SK-N-SH (cell line): ENCODE data around the gene REXO5. TPM values are rescaled to one million over a fixed set of nuclear protein-coding genes. Genes with fewer than 3 reads are reported as not detected.

Source experiments
- CTCF ChIA-PET: fragments of 300-600, 350-600 bp; formaldehyde crosslinking; extraction: SDS; loops from one replicate; lab custom pipeline; 2021; lab: Yijun Ruan, JAX
- POLR2A ChIA-PET: fragments of 350-600 bp; sonication (Branson Sonifier 250); formaldehyde crosslinking; extraction: SDS; loops from one replicate; lab custom pipeline; 2020; ENCODE audit warnings: antibody characterized with exemption, inconsistent platforms; lab: Yijun Ruan, JAX
- DNase-seq: peaks from one replicate; pipeline ENCODE4 v3.0.0; 2012
- H2AFZ ChIP-seq: fragments of 200-600 bp; sonication (generic); 2 replicates; pipeline ENCODE4 v1.8.1; 2016; ENCODE audit warnings: antibody characterized with exemption, mild to moderate bottlenecking, low read depth
- H3F3A ChIP-seq: fragments of 200-600 bp; sonication (generic); replicated peaks from 2 replicates; pipeline ENCODE3; 2016; ENCODE audit warnings: antibody characterized with exemption, mild to moderate bottlenecking; ENCODE audit not compliant: insufficient read depth
- H3K27ac ChIP-seq, 2 experiments: fragments of 200-500 bp in 1 of 2; fragments of 200-600 bp in 1 of 2; sonication (Bioruptor generic) in 1 of 2; sonication (generic), shearing (Covaris generic) in 1 of 2; 2 replicates each; pipeline versions ENCODE4 v1.5.1 to v1.6.1; 2014 to 2016; ENCODE audit warnings: low read depth in 2 of 2, inconsistent platforms in 1 of 2, low read length in 1 of 2, mild to moderate bottlenecking in 1 of 2, mixed read lengths in 1 of 2
- H3K27me3 ChIP-seq: fragments of 200-600 bp; sonication (generic), shearing (Covaris generic); 2 replicates; pipeline ENCODE4 v1.6.1; 2016; ENCODE audit warnings: mixed run types; ENCODE audit not compliant: insufficient read depth
- H3K36me3 ChIP-seq, 2 experiments: fragments of 200-500 bp in 1 of 2; fragments of 200-600 bp in 1 of 2; sonication (Bioruptor generic) in 1 of 2; sonication (generic) in 1 of 2; replicated peaks in 1 of 2; 2 replicates each; pipeline versions ENCODE3 to v1.5.1; 2014 to 2016; ENCODE audit warnings: low read length in 1 of 2, mild to moderate bottlenecking in 1 of 2; ENCODE audit not compliant: insufficient read depth in 2 of 2, control insufficient read depth in 1 of 2
- H3K4me1 ChIP-seq, 2 experiments: fragments of 200-500 bp in 1 of 2; fragments of 200-600 bp in 1 of 2; sonication (Bioruptor generic) in 1 of 2; sonication (generic), shearing (Covaris generic) in 1 of 2; 2 replicates each; pipeline versions ENCODE4 v1.5.1 to v1.6.1; 2014 to 2016; ENCODE audit warnings: low read depth in 1 of 2, low read length in 1 of 2, mixed run types in 1 of 2; ENCODE audit not compliant: insufficient read depth in 2 of 2, control insufficient read depth in 1 of 2
- H3K4me2 ChIP-seq: fragments of 200-600 bp; sonication (generic), shearing (Covaris generic); 2 replicates; pipeline ENCODE4 v1.6.1; 2017; ENCODE audit warnings: mixed run types
- H3K4me3 ChIP-seq, 2 experiments: fragments of 200-500 bp in 1 of 2; fragments of 200-600 bp in 1 of 2; sonication (Bioruptor generic) in 1 of 2; sonication (generic), shearing (Covaris generic) in 1 of 2; 2 replicates each; pipeline versions ENCODE4 v1.5.1 to v1.8.1; 2014 to 2016; ENCODE audit warnings: low read depth in 2 of 2, inconsistent platforms in 1 of 2, low read length in 1 of 2, mild to moderate bottlenecking in 1 of 2, mixed read lengths in 1 of 2, moderate library complexity in 1 of 2
- H3K79me2 ChIP-seq: fragments of 200-600 bp; sonication (generic); 2 replicates; pipeline ENCODE4 v1.8.1; 2017; ENCODE audit warnings: mild to moderate bottlenecking; ENCODE audit not compliant: insufficient read depth
- H3K9ac ChIP-seq: fragments of 200-600 bp; sonication (generic); 2 replicates; pipeline ENCODE4 v1.6.1; 2017; ENCODE audit warnings: mixed run types
- H3K9me2 ChIP-seq: fragments of 200-600 bp; sonication (generic); 2 replicates; pipeline ENCODE4 v1.6.1; 2017; ENCODE audit warnings: mixed run types
- H3K9me3 ChIP-seq: fragments of 200-600 bp; sonication (generic); 2 replicates; pipeline ENCODE4 v1.6.1; 2017; ENCODE audit warnings: mixed run types, mild to moderate bottlenecking, moderate library complexity
- H4K20me1 ChIP-seq: fragments of 200-600 bp; sonication (generic); 2 replicates; pipeline ENCODE4 v1.6.1; 2017; ENCODE audit warnings: mild to moderate bottlenecking, mixed run types; ENCODE audit not compliant: insufficient read depth
- CHD2 ChIP-seq: fragments of 150-350 bp; IDR thresholded peaks from 2 replicates; pipeline ENCODE4 v1.6.1; 2018; ENCODE audit warnings: low read length; ENCODE audit not compliant: partially characterized antibody
- EZH2phosphoT487 ChIP-seq: fragments of 200-600 bp; sonication (generic); IDR thresholded peaks from 2 replicates; pipeline ENCODE4 v1.6.1; 2017; ENCODE audit warnings: low read depth, mixed run types, mild to moderate bottlenecking, antibody characterized with exemption, moderate library complexity, borderline replicate concordance
- FOSL2 ChIP-seq: IDR thresholded peaks from 2 replicates; pipeline ENCODE4 v1.4.0; 2012; ENCODE audit warnings: low read depth, mild to moderate bottlenecking, moderate library complexity, borderline replicate concordance
- FOXJ3 ChIP-seq: sonication (generic); formaldehyde crosslinking; IDR thresholded peaks from 2 replicates; pipeline ENCODE4 v1.5.1; 2020; ENCODE audit warnings: mild to moderate bottlenecking, missing genetic modification reagents
- FOXM1 ChIP-seq: IDR thresholded peaks from 2 replicates; pipeline ENCODE4 v1.4.0; 2012; ENCODE audit warnings: low read depth, mild to moderate bottlenecking
- JUND ChIP-seq: IDR thresholded peaks from 2 replicates; pipeline ENCODE4 v1.4.0; 2012
- NFIC ChIP-seq: IDR thresholded peaks from 2 replicates; pipeline ENCODE4 v1.4.0; 2012; ENCODE audit warnings: borderline replicate concordance
- POLR2AphosphoS5 ChIP-seq: IDR thresholded peaks from 2 replicates; pipeline ENCODE4 v1.6.1; 2012; ENCODE audit warnings: low read depth, low read length
- RCOR1 ChIP-seq: fragments of 150-350 bp; IDR thresholded peaks from 2 replicates; pipeline ENCODE4 v1.6.1; 2017; ENCODE audit warnings: antibody characterized with exemption, low read length
- RXRA ChIP-seq: IDR thresholded peaks from 2 replicates; pipeline ENCODE4 v1.4.0; 2012; ENCODE audit warnings: low read depth, mild to moderate bottlenecking, borderline replicate concordance
- SIN3A ChIP-seq: IDR thresholded peaks from 2 replicates; pipeline ENCODE4 v1.6.1; 2012; ENCODE audit warnings: low read depth, mild to moderate bottlenecking, low read length, moderate library complexity, borderline replicate concordance
- SMC3 ChIP-seq: IDR thresholded peaks from 2 replicates; pipeline ENCODE4 v1.6.1; 2012; ENCODE audit warnings: low read depth, low read length, improper control_type of control experiment
- TCF12 ChIP-seq: IDR thresholded peaks from 2 replicates; pipeline ENCODE4 v1.4.0; 2012
- YY1 ChIP-seq: IDR thresholded peaks from 2 replicates; pipeline ENCODE4 v1.4.0; 2012; ENCODE audit warnings: low read depth, mild to moderate bottlenecking
- whole genome bisulfite sequencing: methylation state at CpG from one replicate; pipeline ENCODE4 v1.1.6; 2017; ENCODE audit warnings: low lambda C conversion rate; 5-methylcytosine and 5-hydroxymethylcytosine counted together
- polyA plus RNA-seq, 3 experiments: library from polyadenylated mRNA; depleted of rRNA; stranded (reverse); fragments of >200 nt; gene quantifications; 2 replicates each; pipeline ENCODE4 v1.2.3, GENCODE V29; 2012
- TF ChIP-seq, protein P1 (sequence below): IDR thresholded peaks from 2 replicates; pipeline ENCODE4 v1.4.0; 2012; ENCODE audit warnings: low read depth
- TF ChIP-seq, protein P2 (sequence below): fragments of 200-600 bp; sonication (generic); IDR thresholded peaks from 2 replicates; pipeline ENCODE4 v1.6.1; 2017; ENCODE audit warnings: antibody characterized with exemption, mild to moderate bottlenecking, moderate library complexity
- TF ChIP-seq, protein P3 (sequence below): IDR thresholded peaks from 2 replicates; pipeline ENCODE4 v1.4.0; 2012; ENCODE audit warnings: low read depth, borderline replicate concordance
- TF ChIP-seq, protein P4 (sequence below): fragments of 150-350 bp; IDR thresholded peaks from 2 replicates; pipeline ENCODE4 v1.6.1; 2017; ENCODE audit warnings: antibody characterized with exemption, low read length, low read depth, borderline replicate concordance

The REXO5 gene
- polyA plus RNA-seq, 1 of the 3 experiments (the other 2 are of a cell fraction) = 3.8 TPM

- Histone ChIP-seq H4K20me1 (no peaks in the 10 kb centered on the region), H3K36me3 (peaks cover 43 to 56% of the 10 kb centered on the region in 2 experiments), H3K79me2 (no peaks in the 10 kb centered on the region)
- TF ChIP-seq YY1 (no peak), RXRA (no peak), EZH2phosphoT487 (no peak), JUND (no peak), POLR2AphosphoS5 (no peak), CHD2 (no peak), FOSL2 (no peak), TCF12 (no peak), FOXJ3 (no peak), RCOR1 (no peak), FOXM1 (no peak), NFIC (no peak), SMC3 (no peak), SIN3A (no peak)
- TF ChIP-seq, protein P1, sequence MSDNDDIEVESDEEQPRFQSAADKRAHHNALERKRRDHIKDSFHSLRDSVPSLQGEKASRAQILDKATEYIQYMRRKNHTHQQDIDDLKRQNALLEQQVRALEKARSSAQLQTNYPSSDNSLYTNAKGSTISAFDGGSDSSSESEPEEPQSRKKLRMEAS = no peak
- TF ChIP-seq, protein P2, sequence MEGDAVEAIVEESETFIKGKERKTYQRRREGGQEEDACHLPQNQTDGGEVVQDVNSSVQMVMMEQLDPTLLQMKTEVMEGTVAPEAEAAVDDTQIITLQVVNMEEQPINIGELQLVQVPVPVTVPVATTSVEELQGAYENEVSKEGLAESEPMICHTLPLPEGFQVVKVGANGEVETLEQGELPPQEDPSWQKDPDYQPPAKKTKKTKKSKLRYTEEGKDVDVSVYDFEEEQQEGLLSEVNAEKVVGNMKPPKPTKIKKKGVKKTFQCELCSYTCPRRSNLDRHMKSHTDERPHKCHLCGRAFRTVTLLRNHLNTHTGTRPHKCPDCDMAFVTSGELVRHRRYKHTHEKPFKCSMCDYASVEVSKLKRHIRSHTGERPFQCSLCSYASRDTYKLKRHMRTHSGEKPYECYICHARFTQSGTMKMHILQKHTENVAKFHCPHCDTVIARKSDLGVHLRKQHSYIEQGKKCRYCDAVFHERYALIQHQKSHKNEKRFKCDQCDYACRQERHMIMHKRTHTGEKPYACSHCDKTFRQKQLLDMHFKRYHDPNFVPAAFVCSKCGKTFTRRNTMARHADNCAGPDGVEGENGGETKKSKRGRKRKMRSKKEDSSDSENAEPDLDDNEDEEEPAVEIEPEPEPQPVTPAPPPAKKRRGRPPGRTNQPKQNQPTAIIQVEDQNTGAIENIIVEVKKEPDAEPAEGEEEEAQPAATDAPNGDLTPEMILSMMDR = no peak
- TF ChIP-seq, protein P3, sequence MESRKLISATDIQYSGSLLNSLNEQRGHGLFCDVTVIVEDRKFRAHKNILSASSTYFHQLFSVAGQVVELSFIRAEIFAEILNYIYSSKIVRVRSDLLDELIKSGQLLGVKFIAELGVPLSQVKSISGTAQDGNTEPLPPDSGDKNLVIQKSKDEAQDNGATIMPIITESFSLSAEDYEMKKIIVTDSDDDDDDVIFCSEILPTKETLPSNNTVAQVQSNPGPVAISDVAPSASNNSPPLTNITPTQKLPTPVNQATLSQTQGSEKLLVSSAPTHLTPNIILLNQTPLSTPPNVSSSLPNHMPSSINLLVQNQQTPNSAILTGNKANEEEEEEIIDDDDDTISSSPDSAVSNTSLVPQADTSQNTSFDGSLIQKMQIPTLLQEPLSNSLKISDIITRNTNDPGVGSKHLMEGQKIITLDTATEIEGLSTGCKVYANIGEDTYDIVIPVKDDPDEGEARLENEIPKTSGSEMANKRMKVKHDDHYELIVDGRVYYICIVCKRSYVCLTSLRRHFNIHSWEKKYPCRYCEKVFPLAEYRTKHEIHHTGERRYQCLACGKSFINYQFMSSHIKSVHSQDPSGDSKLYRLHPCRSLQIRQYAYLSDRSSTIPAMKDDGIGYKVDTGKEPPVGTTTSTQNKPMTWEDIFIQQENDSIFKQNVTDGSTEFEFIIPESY = no peak
- TF ChIP-seq, protein P4, sequence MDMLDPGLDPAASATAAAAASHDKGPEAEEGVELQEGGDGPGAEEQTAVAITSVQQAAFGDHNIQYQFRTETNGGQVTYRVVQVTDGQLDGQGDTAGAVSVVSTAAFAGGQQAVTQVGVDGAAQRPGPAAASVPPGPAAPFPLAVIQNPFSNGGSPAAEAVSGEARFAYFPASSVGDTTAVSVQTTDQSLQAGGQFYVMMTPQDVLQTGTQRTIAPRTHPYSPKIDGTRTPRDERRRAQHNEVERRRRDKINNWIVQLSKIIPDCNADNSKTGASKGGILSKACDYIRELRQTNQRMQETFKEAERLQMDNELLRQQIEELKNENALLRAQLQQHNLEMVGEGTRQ = no peak
- TF ChIP-seq, all 33 proteins: peak for 0
- WGBS = 66% methylated on average over 2 of the region's 2 CpGs
- H3F3A ChIP-seq = peaks cover 21% of the 10 kb centered on the region
- no peaks in the 10 kb centered on the region for H3K9me3 ChIP-seq
- H2AFZ ChIP-seq = no peak overlapping the region
- ChIA-PET POLR2A (no interaction called here), CTCF (interaction anchor here (0.6 to 2.1 kb wide), 3 partner anchors 11 to 280 kb away, joined by 3 to 6 read pairs (median 3); no protein-coding TSS in a partner anchor)
- no peak overlapping the region for H3K4me3 ChIP-seq
- no peak for DNase-seq
- H3K4me2 ChIP-seq = no peak overlapping the region
- H3K4me1 ChIP-seq = no peaks in the 10 kb centered on the region; a peak in 1 of 4 replicates
- no peak overlapping the region for H3K27ac ChIP-seq
- H3K27me3 ChIP-seq = no peaks in the 10 kb centered on the region
- no peaks in the 10 kb centered on the region for H3K9me2 ChIP-seq
- H3K9ac ChIP-seq = no peak overlapping the region
Measured at GRCh38 chr16:20798364-20798763, 8.0 kb upstream of the REXO5 start.
